GM21619 (cell line): ENCODE measurements around the gene ZNF354B.
A peak's percentile ranks its signal among the peaks of the same experiment; 100 is the strongest.
"Not testable (repeated sequence)": the region's sequence is repeated elsewhere in the genome, so short reads cannot be mapped to it uniquely, and the experiment has no call there.

ENCODE experiments used
- ATAC-seq: cut with Tn5 transposase; IDR thresholded peaks from one replicate; pipeline ENCODE4 v1.9.1; 2021; ENCODE audit not compliant: unreplicated experiment

The ZNF354B gene

DNA sequence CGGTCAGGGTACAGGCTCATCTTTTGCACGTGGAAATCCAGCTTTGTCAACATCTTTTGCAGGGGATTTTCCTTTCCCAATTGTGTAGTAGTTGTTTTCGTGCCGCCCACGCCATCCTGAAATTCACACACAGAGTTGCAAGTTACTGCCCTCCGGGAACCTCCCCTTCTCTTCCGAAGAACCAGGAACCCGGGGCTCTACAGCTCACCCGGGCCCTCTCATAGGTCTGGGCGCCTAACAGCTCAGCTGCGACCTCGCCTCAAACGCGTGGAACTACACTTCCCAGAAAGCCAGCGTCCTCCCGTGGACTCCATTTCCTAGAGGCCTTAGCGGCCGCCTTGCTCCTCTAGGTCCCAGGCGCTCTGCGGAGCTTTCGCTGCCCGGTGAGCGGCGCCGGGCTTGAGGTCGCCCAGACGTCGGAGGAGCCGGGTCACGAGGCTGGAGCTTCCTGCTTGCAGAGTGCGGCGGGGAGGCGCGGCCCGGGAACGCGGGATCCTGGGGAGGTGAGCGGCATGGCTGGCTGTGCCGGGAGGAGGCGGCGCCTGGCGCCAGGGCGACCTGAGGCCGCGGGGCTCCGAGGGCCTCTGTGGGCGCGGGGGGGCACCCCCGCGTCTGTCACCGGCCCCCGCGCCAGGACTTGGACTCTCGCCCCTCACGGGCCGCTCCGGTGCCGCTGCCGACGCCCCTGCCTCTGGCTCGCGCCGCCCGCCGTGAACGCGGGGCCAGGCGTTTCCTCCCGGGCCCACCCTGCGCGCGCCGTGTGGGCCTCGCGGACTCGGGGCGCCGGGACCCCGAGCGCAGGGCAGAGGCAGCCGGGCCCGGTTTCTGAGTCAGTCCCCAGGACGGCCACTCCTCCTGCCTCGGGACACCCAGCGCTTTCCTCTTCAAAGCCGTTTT, at the start of gene ZNF354B:
Gene ZNF354B, plus strand, starts transcription at position 329 of the 897 bp plus-strand sequence. CDS start 1,095 bp downstream, outside the sequence.
- ATAC-seq = peak; percentile 99

DNA sequence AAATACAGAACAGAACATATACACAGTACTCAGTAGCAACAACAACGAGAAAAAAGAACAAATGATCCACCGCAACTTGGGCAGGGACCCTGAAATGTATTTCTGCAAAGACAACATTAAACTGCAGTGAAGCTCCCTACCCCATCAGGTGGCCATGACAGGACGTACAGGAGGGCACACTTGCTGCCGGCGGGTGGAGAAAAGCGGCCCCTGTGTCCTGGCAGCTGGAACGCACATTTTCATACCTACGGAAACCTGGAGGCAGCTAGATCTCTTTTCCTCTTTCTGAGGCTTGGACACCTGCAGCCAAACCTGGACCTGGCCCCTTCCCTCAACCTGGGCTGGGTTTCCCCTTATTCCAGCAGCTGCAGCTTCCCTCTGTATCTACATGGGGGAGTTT, 42.2 kb upstream of the ZNF354B start:
- no peak for ATAC-seq

DNA sequence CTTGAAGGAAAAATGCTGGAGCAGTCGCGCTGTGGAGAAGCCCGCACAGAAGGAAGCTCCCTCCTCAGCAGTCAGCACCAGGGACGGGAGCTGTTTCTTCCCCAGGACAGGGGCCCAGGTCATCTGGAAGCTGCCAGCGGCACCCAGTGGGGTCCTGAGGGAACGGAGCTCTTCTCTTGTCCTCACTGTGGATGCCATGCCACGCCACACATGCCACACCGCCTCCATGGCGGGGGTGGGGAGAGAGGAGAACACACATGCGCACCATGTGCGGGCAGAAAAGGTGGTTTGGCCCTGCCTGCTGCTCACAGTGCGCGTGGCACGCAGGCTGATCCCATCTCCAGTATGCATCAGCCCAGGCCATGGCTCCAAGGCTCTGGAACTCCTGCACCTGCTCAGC, 41.7 kb upstream of the ZNF354B start:
- ATAC-seq = no peak

DNA sequence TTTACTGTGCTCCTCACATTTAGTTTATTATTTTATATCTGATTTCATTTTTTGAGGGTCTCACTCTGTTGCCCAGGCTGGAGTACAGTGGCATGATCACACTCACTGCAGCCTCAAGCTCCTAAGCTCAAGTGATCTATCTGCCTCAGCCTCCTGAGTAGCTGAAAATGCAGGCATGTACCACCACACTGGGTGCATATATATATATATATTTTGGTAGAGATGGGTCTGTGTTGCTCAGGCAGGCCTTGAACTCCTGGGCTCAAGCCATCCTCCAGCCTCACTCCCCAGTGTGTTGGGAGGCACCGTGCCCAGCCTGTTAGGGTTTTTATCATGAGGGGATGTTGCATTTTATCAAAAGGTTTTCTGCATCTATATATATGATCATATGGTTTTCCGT, 39.8 kb upstream of the ZNF354B start:
- no peak for ATAC-seq

DNA sequence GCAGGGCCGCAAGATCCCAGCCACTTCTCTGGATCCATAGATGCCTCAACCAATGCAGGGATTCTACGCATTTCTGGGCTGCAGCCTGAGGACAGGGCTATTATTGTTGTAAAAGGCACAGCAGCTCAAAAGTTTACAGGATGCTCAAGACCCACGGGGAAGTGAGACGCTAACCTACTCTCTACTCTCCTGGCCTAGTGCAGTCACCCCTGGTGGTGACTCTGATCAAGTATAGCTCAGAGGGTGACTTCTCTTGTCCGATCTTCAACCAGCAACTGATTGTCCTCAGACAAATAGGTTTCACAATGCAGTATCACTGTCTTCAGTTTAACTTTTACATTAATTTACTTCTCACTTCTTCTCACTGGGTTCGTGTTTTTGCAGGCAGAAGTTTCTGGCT, 34.3 kb upstream of the ZNF354B start:
- no peak for ATAC-seq

DNA sequence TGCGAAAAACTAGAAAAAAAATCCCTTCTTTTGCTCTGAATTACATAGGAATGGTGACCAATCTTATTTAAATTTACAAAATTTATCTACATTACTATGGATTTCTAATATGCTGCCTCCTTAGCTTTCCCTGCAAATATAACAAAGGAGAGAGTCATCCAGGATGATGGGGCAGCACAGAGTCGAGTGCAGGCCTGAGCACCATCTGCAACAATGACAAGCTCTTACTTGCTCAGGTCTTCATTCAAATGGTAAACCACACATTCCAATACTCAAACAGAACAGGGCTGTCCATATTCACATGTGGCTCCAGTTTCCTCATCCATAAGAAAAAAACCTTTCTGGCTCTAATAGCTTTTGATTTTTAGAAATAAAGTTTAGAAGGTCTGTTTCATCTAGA, 33.5 kb upstream of the ZNF354B start:
- no peak for ATAC-seq

DNA sequence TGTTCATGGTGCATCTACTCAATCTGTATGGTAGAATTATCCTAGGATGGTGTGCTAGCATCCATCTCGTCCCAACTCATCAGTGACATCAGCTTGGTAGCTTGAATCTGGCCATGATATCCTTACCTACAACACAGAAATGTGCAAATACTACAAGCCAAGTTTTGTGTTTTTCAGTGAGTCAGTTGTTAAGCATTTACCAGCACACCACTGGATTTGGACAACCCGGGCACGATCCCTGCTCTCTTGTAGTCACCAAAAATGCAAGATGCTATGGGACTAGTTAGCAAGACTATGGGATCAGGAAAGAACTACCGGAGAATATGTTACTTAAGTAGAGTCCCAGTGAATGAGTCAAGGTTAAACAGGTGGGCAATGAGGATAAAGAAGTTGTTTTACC, 32.1 kb upstream of the ZNF354B start:
- no peak for ATAC-seq

DNA sequence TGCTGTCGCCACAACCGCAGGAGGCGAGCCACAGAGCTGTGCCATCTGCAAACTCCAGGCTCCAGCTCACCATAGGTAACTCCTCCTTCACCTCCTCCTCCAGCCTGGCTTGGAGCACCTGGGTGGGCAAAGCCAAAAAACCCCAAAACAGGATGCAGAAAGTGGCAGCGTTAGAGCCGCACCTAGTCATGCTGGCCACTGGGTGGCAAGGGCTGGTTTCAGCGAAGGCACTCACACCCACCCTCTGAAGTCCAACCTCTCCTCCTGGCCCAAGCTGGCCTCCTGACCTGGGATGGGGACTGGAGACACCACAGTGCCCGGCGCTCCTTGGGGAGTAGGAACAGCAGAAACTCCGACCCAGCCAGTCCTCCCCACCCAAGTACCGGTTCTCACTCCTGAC, 28.7 kb upstream of the ZNF354B start:
- no peak for ATAC-seq

DNA sequence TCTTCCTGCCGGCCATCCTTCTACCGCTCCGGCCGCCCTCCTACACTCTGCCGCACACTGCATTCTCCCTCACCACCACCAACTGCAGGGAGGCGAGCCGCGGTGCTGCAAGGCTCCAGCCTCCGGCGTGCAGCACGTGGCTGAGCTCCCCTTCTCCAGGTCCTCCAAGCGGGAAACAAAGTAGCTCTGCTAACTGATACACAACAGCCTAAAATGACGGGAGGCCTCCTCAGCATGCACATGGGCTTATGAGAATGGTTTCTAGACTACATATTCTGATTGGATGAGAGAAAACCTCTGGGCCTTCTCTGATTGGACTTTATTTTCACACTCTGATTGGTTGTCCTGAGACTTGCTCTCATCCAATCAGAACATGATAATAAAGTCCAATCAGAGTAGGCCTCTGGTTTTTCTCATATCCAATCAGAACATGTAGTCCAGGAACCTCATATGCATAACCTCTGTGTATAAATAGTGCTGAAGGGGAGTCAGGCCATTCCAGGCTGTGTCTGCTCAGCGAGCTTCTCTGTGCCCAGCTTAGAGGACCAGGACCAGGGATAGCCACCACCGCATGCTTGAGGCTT, 27.0 kb upstream of the ZNF354B start:
- ATAC-seq = no peak

DNA sequence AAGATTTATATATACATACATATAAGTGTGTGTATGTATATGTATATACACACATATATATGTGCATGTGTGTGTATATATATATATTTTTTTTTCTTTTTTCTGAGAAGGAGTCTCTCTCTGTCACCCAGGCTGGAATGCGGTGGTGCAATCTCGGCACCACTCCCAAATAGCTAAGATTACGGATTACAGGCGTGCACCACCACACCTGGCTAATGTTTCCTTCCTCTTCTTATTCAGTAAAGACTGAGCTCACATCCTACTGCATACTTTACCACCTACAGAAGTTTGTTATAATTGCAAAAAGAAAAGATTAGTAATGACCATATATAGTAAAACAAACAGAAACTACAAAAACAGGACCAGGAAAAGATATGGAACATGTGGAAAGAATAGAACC, 23.1 kb upstream of the ZNF354B start:
- ATAC-seq = no peak

DNA sequence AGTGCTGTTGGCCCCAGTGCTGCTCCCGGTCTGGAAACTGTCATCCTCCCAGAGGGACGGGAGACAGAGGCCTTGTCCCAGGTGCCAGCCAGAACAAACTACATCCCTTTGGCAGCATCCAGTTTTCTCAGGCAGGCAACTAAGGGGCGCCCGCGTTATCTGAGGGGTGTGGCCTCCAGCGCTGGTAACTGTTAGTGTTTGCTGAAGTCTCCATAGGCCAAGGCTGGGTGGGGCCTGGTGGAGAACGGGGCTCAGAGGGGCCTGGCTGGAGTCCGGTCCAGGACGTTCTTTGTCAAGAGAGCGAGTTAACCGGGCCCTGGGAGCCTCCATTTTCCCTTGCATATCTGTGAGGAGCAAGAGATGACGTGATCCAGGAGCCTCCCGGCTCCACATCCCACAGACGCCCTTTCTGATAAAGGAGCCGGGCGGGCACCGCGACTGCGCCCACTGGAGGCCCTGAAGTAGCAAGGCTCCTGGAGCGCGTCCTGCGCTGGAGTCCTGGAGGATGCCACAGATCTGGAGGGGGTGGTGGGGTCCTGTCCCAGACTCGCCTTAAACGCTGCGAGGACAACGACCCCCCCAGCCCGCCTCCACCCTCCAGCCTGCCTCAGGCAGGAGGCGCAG, 20.9 kb upstream of the ZNF354B start:
- ATAC-seq = not testable (repeated sequence)

DNA sequence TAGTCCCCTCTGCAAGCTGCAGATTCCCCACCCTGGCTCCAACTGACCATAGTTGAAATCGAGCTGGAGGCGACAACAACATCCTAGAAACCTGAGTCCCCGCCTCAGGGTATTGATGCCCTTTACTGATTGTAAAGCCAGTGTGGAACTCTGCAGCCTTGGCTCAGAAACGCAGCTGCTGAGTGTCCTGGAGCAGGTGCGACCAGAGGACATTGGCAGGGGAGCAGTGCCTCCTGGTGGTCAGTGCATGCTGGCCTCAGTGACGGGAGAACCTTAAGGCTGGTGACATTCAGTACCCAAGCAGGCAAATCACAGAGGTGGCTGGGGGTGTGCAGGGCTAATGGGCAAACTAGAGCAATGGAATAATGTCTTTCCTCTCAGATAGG, 20.4 kb upstream of the ZNF354B start:
- no peak for ATAC-seq

DNA sequence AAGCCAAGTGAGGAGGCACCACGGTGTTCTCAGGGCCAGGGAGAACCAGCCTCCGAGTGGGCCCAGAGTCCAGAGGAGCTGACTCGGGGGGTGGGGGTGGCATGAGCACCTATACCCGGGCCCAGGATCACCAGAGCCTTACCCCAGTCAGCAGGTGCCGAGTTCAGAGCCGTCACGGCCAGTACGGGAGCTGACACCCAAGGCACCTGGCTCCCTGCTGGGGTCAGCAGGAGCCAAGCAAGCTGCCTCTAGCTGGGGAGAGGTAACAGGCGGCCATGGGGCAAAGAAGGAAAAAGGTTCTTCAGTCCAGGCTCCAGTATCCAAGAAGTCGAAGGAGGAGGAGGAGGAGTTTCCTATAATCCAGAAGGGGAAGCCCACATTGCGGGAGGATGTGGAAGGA, 19.4 kb upstream of the ZNF354B start:
- not testable (repeated sequence) for ATAC-seq

DNA sequence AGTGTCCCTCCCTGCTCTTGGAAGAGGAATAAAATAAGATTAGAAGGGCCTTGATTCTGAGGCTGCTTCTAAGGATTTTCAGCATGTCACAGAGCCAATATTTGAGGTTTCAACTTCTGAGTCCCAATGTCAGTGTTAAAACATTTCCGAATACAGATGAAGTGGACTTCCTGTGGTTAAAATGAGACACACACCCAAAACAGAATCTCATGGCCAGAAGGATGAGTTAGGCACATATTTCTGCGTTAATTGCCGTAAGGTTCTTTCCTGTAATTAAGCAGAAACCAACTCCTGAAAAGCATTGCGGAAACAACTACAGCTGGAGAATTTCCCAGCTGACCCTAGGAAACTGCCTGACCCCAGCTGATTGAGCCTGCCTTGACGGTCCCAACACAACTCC, 10.4 kb upstream of the ZNF354B start:
- no peak for ATAC-seq

DNA sequence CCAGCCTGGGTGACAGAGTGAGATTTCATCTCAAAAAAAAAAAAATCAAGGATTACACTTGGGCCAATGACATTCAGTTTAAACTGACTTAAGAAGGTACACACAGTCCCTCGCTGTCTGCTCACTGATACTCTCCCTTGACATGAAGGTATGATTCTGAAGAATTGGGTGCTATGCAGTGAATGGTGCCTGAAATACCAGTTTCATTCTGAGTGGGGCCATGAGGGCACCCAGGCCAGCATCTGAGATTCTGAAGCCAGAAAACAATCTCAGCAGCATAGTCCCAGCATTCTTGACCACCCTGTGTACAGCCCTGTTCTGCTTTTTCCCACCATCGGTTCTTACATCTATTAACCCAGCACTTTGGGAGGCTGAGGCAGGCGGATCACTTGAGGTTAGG, 7.8 kb upstream of the ZNF354B start:
- ATAC-seq = no peak

DNA sequence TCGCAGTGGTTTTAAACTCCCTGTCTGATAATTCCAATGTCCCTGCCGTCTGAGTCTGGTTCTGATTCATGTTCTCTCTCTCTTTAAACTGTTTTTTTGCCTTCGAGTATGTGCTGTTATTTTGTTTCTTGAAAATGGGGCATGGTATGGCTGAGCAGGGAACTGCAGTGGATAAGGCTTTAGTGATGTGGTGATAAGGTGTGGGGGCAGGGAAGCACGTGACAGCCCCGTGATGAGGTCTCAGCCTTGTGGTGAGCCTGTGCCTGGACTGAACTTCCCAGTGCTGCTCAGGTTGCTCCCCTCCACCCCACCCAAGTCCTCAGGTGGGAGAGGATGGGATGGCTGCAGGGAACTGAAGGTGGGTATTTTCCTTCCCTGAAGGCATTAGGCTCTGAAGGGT, 5.5 kb upstream of the ZNF354B start:
- ATAC-seq = no peak

DNA sequence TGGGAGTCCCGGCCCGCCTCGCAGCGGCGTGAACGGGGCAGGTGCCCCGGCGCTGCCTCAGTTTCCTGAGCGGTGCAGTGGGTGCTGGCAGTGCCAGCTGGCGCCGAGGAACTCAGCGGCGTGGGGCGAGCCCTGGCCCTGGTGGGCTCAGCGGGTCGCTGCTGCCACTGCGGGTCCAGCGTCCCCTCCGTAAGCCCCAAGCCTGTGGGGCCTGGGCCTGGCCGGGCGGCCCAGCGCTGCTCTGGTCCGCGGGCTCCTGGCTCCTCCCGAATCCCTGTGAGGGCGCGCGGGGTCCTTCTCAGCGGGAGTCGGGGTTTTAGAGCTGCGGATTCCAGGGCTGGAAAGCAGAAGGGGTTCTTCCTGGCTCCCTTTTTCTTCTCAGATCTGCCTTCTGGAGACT, 862 bp downstream of the ZNF354B start:
- not testable (repeated sequence) for ATAC-seq

DNA sequence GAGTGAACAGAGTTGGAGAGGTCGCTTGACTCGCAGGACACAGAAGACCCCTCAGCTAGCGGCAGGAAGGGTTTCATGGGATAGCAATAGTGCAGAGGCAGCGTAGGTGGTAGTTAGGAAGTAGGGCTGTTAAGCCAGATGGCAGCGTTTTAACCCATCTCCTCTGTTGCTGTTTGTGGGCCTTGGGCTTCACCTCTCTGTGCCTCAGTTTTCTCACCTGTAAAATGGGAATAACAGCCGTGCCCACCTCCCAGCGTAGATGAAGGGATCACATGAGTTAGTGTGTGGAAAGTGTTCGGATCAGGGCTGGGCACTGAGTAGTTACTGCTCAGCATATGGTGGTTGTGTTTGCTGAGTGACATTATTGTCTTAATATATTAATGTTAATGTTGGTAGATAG, 1.9 kb downstream of the ZNF354B start:
- ATAC-seq = no peak

DNA sequence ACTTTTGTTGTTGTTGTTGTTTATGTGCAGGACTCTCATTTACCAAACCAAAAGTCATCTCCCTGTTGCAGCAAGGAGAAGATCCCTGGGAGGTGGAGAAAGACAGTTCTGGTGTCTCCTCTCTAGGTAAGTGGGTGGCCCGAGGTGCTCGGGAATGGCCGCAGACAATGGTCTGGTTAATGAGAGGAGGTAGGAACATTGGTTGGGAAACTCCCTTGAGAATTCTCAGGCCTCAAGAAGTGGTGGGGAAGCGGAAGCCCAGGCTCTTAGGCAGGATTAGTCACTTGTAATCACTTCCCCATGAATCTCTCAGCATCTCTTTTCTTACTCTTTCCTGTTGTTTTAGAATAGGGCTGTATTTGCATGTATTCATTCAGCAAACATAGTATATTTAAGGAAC, 7.2 kb downstream of the ZNF354B start:
- no peak for ATAC-seq

DNA sequence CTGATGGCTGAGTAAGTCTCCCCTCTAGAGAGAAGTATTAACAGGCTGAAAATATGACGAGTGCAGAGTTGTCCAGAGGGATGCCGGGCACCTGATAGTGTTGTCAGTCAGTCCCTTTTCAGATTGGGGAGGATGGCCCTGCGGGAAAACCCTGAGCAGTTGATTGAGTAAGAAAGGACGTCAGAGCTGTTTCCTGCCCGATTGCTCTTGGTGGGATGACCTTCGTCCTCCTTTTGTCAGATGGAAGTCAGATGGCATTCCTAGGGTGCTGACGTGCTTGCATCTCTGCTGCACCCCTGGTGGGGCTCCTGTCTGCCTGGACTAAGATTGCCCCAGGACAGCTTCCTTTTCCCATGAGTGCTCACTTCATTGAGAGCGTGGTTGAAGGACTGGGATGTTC, 9.8 kb downstream of the ZNF354B start:
- no peak for ATAC-seq

DNA sequence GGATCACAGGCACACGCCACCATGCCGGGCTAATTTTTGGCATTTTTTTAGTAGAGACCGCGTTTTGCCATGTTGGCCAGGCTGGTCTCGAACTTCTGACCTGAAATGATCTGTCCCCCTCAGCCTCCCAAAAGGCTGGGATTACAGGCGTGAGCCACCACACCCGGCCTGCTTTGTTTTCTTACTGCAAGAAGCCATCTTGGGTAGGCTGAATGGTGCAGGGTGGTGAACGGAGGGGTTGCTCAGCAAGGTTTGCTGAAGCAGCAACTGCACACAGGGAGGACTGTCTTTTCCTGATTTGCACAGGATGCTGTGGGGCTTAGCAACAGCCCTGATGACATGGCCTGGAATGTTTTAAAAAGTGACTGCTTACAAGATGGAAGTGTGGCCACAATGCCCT, 10.7 kb downstream of the ZNF354B start:
- no peak for ATAC-seq

DNA sequence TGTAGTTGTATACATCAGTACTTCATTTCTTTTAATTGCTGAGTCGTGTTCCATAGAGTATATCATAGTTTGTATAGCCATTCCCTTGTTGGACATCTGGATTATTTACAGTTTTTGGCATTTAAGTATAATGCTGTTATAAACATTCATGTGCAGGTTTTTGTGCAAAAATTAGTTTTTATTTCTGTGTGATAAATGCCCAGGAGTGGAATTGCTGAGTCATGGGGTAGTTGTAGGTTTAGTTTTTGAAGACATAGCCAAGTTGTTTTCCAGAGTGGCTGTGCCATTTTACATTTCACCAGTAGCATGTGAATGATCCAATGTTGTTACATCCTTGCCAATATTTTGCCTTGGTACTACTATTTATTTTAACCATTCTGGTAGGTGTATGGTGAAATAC, 12.5 kb downstream of the ZNF354B start:
- no peak for ATAC-seq
